ENCODE data around the gene BLTP2. TPM values are rescaled to one million over a fixed set of nuclear protein-coding genes. Genes with fewer than 3 reads are reported as not detected.

Gene BLTP2
- total RNA-seq (ENCODE audit: unreplicated experiment) = 203 TPM
- long read RNA-seq, partial matches to known transcripts = 3 of 8 reads
- long read RNA-seq, other reads (novel, unspliced or antisense) = 2 of 8 reads

DNA sequence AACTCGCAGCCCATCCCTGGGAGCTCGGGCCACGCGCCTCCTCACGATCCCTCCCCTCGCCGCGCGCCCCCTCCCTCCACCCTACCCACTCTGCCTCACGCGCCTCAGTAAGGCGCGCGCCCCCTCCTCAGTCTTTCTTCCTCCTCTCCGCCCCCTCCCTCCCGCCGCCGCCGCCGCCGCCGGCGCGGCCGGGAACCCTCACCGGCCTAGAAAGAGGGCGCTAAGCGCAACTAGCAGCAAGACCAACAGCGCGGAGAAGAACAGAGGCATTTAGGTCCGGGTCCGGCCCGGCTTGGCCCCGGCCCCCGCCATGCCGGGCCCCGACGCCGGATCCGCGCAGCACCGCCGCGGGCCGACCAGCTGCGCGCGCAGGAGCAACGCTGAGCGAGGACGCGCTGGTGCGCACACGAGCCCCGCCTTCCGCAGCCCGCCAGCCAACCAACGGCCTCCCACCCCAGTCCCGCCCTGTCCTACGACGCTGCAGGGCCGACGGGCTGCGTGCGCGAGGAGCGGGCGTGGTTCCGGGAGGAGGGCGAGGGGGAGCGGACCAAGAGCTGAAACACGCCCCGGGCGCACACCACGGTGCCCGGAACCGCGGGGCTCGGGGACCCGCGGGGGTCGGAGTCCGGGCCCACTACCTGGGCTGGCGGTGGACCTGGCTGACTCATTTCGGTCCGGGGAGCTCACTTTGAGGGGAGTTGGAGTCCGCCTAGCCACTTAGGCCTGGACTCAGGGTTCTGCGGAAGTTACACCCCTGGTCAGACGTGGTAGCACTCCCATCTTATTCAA is at the start of gene BLTP2:
BLTP2 (minus strand) TSS at position 372 of the 789 bp plus-strand sequence; CDS start at position 270, 102 bp downstream.
- Mint-ChIP-seq H3K9me3 (ENCODE audit: unreplicated experiment) (no peaks in the 10 kb centered on the region), H3K27me3 (ENCODE audit: unreplicated experiment) (peaks cover 8% of the 10 kb centered on the region), H3K4me3 (ENCODE audit: unreplicated experiment) (peak within 1 kb of the TSS; percentile 98), H3K27ac (ENCODE audit: unreplicated experiment) (peak within 1 kb of the TSS; percentile 94), H3K4me1 (ENCODE audit: unreplicated experiment) (peaks cover 31% of the 10 kb centered on the region), H3K36me3 (ENCODE audit: low read depth, unreplicated experiment) (peaks cover 37% of the 10 kb centered on the region)
- peak; percentile 93 for DNase-seq (ENCODE audit: low spot score)
- TF ChIP-seq, protein P1, sequence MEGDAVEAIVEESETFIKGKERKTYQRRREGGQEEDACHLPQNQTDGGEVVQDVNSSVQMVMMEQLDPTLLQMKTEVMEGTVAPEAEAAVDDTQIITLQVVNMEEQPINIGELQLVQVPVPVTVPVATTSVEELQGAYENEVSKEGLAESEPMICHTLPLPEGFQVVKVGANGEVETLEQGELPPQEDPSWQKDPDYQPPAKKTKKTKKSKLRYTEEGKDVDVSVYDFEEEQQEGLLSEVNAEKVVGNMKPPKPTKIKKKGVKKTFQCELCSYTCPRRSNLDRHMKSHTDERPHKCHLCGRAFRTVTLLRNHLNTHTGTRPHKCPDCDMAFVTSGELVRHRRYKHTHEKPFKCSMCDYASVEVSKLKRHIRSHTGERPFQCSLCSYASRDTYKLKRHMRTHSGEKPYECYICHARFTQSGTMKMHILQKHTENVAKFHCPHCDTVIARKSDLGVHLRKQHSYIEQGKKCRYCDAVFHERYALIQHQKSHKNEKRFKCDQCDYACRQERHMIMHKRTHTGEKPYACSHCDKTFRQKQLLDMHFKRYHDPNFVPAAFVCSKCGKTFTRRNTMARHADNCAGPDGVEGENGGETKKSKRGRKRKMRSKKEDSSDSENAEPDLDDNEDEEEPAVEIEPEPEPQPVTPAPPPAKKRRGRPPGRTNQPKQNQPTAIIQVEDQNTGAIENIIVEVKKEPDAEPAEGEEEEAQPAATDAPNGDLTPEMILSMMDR (IDR thresholded peaks at IDR 0.05; ENCODE audit: unreplicated experiment) = no peak

DNA sequence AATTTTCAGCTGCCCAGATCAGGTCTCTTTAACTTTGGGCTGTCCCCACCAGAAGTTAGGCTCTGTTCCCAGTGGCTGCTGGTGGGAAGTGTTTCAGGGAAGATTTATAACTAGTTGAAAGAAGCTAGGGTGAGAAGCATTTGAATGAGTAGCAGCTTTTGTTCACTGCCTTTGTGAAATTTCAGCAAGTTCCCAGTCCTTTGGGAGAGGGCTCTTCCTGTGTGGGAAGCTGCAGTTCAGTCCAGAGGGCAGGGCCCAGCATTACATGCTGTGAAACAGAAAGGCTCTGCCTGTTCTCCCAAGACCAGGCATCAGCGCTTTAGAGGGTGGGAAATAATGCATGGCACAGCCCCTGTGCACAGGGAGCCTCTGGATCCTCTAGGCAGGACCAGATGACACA is 48.9 kb upstream of the BLTP2 start:
- no peak for DNase-seq (ENCODE audit: low spot score)
- TF ChIP-seq, protein P1 (IDR thresholded peaks at IDR 0.05; ENCODE audit: unreplicated experiment) = no peak
- no peak overlapping the region for H3K27ac Mint-ChIP-seq (ENCODE audit: unreplicated experiment)
- H3K27me3 Mint-ChIP-seq (ENCODE audit: unreplicated experiment) = peaks cover 3% of the 10 kb centered on the region
- peaks cover 54% of the 10 kb centered on the region for H3K36me3 Mint-ChIP-seq (ENCODE audit: low read depth, unreplicated experiment)
- no peak overlapping the region for H3K4me3 Mint-ChIP-seq (ENCODE audit: unreplicated experiment)
- H3K9me3 Mint-ChIP-seq (ENCODE audit: unreplicated experiment) = no peaks in the 10 kb centered on the region
- H3K4me1 Mint-ChIP-seq (ENCODE audit: unreplicated experiment) = peaks cover 3% of the 10 kb centered on the region

DNA sequence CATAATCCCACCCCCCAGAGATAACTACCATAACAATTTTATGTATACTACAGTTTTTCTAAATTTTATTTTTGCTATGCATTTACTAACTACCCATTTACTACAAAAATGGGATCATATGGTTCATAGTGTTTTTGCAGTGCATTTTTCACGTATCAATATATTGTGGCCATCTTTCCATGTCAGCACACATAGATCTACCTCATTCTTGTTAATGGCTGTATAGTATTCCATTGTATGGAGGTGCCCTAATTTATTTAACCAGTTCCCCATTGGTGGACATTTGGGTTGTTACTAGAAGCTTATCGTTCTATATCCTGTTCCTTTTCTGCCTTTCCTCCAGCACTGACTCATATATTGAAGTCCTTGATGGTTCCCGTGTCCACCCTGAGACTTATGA is 44.1 kb upstream of the BLTP2 start:
- Mint-ChIP-seq H3K4me3 (ENCODE audit: unreplicated experiment) (peak overlapping the region; percentile 31), H3K36me3 (ENCODE audit: low read depth, unreplicated experiment) (peaks cover 51% of the 10 kb centered on the region), H3K27ac (ENCODE audit: unreplicated experiment) (no peak overlapping the region), H3K4me1 (ENCODE audit: unreplicated experiment) (no peaks in the 10 kb centered on the region), H3K27me3 (ENCODE audit: unreplicated experiment) (peaks cover 4% of the 10 kb centered on the region), H3K9me3 (ENCODE audit: unreplicated experiment) (no peaks in the 10 kb centered on the region)
- TF ChIP-seq, protein P1 (IDR thresholded peaks at IDR 0.05; ENCODE audit: unreplicated experiment) = no peak
- DNase-seq (ENCODE audit: low spot score) = no peak

DNA sequence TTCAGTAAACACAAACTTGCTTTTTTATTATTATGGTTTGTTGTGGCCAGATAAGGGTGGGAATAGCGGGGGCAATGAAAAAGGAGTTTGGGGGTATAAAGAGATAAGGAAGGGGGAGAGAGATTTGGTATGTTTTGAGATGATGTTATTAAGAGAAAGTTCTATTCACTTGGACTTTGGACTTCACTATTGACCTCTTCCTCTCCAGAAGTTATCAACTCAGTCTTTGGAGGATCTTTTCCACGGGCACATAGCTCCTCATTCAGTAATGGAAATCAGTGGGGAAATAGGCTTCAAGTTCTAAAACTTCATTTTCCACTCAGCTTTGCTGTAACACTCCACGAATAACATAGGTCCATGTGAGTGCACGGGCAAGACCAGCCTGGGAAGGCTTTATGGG is 43.5 kb upstream of the BLTP2 start:
- peaks cover 4% of the 10 kb centered on the region for H3K27me3 Mint-ChIP-seq (ENCODE audit: unreplicated experiment)
- peaks cover 51% of the 10 kb centered on the region for H3K36me3 Mint-ChIP-seq (ENCODE audit: low read depth, unreplicated experiment)
- no peaks in the 10 kb centered on the region for H3K4me1 Mint-ChIP-seq (ENCODE audit: unreplicated experiment)
- DNase-seq (ENCODE audit: low spot score) = no peak
- no peaks in the 10 kb centered on the region for H3K9me3 Mint-ChIP-seq (ENCODE audit: unreplicated experiment)
- no peak overlapping the region for H3K27ac Mint-ChIP-seq (ENCODE audit: unreplicated experiment)
- TF ChIP-seq, protein P1 (IDR thresholded peaks at IDR 0.05; ENCODE audit: unreplicated experiment) = no peak
- no peak overlapping the region for H3K4me3 Mint-ChIP-seq (ENCODE audit: unreplicated experiment)

DNA sequence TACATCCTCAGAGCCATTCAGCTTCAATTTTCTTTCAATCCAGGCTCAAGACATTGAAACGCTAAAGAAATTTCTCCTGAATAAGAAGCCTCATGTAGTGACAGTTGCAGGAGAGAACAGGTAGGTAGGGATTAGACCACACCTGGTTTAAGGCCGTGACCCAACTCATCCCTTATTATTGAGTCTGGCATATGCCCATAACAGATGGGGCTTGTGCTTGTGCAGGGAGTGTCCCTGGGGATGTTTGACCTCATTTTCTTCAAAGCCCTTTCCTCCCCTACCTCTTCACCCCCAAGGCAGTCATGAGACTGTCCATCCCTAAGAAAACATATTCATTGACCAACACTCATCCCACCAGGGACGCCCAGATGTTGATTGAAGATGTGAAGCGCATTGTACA is 41.3 kb upstream of the BLTP2 start:
- TF ChIP-seq, protein P1 (IDR thresholded peaks at IDR 0.05; ENCODE audit: unreplicated experiment) = no peak
- H3K36me3 Mint-ChIP-seq (ENCODE audit: low read depth, unreplicated experiment) = peaks cover 64% of the 10 kb centered on the region

More for the DNA sequence above, 41.3 kb upstream of the BLTP2 start:
- Mint-ChIP-seq H3K4me3 (ENCODE audit: unreplicated experiment) (peak overlapping the region; percentile 67), H3K27me3 (ENCODE audit: unreplicated experiment) (peaks cover 4% of the 10 kb centered on the region), H3K4me1 (ENCODE audit: unreplicated experiment) (no peaks in the 10 kb centered on the region), H3K27ac (ENCODE audit: unreplicated experiment) (no peak overlapping the region), H3K9me3 (ENCODE audit: unreplicated experiment) (no peaks in the 10 kb centered on the region)
- DNase-seq (ENCODE audit: low spot score) = no peak
